HG02970 (cell line): ENCODE measurements around the gene ECE1.
"Not testable (repeated sequence)": the region's sequence is repeated elsewhere in the genome, so short reads cannot be mapped to it uniquely, and the experiment has no call there.

Experiments used
- ATAC-seq: cut with Tn5 transposase; IDR thresholded peaks from one replicate; pipeline ENCODE4 v1.9.1; 2021; ENCODE audit warnings: mild to moderate bottlenecking, moderate library complexity, moderate number of reproducible peaks; ENCODE audit not compliant: unreplicated experiment, low FRiP score

The ECE1 gene

DNA sequence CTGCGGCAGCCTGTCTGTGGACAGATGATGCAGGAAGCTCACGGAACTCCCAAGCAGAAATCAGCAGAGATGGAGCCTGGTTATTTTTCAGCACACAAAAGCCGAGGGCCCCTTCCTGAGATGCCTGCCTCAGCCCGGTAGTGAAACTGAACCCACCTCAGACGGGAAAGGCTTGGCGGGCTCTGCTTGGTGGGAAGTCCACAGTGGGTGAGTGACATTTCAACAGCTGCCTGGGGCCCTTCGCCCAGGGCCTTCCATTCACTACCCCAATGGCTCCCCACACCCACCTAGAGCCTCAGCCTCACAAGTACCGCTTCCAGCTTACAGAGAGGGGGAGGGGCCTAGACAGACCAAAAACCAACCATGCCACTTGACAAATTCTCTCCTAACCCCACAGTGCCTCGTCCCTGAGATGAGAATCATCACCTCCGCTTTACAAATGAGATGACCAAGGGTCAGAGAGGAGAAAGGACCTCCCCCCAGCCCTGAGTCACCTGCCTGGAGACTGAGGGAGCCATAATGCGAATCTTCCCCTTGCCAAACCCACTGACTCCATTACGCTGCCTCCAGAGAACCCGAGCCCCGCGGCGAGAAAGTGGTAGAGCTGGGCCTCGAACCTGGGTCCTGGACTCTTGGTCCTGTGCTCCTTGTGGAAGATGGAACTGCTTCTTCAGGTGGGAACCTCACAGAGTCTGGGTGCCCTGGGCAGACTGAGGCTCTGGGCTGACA is 3.4 kb upstream of the ECE1 start:
- peak; percentile 29 for ATAC-seq

DNA sequence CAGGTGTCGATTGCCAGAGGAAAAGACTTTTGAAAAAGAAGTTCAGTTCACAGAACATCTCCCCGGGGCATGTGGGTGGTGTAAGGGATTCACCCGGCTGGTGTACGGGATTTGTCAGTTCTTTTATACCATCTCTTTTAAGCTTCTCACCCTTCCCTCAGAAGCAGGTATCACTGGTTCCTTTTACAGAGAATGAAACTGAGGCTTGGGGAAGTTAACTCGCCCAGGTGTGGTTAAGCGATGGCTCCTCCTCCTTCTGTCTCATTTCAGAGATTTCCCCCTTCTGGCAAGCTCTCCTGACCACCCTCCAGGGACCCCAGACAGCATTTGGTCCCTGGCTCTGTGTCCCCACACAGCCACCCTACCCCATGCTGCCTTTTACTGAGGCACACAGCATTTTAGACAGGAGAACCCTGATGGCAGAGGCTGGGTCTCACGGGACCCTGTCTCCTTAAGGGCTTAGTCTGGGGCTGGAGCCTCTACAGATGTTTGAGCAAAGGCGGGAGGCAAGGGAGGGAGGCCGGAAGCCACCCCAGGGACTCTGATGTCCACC is 2.8 kb upstream of the ECE1 start:
- peak; percentile 22 for ATAC-seq

DNA sequence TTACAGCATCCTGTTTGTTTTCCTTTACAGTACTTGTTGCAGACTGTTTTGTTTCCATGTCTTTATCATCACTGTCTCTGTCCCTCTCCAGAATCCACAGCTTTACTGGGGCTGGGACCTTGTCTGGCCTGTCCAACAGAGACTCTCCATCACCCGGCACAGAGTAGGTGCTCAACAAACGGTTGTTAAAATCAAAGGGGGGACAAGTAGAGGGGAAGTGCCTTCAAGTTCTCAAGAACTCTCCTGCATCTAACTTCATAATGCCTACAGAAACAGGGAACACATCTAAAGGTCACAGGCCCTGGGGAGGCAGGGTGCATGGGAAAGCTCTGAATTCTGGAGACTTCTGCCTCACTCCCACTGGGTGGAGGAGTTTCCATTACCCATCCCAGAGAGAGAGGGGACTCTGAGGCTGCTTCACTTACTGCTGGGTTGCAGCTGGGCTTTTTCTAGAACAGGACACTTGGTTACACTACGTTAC is 2.3 kb upstream of the ECE1 start:
- ATAC-seq: peak; percentile 2

DNA sequence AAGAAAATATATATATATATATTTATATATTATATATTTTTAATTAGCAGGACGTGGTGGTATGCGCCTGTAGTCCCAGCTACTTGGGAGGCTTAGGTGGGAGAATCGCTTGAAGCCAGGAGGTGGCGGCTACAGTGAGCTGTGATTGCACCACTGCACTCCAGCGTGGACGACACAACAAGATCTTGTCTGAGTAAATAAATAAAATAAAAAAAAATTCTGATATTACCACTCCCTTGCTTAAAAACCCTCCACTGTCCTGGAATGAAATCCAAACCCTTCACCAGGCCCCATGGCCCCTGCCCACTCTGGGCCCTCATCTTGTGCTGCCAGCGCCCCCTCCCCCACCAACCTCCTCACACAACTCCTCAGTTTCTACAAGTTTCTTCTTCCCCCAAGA is 1.7 kb upstream of the ECE1 start:
- no peak for ATAC-seq

DNA sequence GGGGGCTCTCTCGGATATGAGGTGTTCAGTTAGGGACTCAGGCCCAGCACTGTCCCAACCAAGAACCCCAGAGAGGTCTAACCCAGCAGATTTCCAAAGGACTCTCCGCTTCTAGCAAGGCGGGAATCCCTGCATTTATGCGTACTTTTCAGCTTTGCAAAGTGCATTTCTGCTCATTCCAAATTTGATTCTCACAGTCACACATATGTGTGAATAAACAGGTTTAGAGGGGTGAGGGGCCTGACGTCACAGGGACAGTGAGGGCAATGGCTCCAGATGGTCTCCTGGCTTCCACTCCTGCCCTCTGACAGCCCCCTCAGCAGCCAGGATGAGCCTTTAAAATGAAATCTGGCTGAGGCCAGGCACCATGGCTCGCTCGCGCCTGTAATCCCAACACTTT is 921 bp upstream of the ECE1 start:
- no peak for ATAC-seq

DNA sequence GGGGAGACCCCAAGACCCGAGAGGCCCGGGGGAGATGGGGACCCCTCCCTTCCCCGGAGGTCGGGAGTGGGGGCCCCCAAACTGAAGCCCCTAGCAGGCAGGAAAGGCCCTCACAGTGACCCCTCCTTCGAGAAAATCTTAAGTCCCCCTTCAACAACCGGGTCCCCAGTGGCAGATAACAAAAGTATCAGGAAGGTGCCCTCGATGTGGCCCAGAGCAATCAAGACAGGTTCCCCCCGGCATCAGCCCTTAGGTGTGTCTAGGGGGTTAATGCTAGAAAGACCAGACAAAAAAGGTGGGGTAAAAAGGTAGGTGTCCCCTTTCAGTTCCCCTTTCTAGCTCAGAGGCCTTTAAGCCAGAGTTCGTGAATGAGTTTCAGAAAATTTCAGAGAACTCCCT is 282 bp upstream of the ECE1 start:
- no peak for ATAC-seq

DNA sequence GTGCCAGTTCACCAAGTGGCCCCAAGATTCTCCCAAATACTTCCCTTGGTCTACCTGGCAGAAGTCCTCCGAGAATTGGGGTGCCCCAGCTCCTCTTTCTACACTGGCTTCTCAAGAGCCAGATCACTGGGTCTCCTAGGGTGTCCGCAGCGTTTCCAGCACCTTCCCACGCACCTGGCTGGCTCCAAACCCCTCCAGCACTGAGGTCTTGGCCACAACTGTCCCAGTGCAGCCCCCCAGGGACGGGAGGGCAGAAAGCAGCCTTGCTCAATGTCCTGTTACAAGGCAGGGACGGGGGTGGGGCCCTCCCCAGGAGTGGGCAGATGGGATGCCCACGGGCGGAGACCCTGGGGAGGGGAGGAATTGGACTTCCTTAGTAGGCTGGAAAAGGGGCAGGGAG is 1.1 kb downstream of the ECE1 start:
- no peak for ATAC-seq

DNA sequence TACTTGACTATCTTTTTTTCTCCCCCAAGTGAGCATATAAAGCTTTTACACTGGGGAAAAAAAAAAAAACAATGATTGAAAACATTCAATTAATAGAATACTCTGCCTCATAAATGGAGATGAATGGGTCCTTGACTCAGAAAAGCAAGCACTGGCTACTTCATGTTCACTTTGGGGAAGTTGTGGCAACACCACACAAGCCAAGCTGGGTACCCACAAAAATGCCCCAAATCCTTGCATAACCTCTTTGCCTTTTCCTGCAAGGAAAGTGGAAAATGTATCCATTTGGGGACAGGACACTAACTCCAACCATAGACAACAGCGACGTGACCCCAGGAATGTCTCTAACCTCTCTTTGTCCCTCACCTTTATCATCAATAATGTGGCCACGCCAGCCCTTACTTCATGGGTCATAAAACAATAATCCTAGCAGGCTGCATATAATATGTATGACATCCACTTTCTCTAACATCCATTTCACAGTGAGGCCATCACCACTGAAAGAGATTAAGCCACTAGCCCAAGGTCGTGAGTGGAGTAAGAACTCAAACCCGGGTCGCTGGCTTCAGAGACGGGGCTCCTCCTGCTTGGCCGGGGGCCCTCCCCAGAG is 2.3 kb downstream of the ECE1 start:
- ATAC-seq: no peak

DNA sequence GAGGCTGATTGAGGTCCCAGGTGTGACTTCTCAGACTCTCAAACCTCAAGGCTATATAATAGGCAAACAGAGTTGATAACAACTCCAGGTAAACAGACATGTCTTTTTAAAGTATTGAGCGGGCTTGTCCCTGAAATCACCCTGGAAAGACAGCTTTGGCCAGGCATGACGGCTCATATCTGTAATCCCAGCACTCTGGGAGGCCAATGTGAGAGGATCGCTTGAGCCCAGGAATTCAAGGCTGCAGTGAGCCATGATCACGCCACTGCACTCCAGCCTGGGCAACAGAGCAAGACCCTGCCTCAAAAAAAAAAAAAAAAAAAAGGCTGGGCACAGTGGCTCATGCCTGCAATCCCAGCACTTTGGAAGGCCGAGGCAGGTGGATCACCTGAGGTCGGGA is 4.9 kb downstream of the ECE1 start:
- not testable (repeated sequence) for ATAC-seq

DNA sequence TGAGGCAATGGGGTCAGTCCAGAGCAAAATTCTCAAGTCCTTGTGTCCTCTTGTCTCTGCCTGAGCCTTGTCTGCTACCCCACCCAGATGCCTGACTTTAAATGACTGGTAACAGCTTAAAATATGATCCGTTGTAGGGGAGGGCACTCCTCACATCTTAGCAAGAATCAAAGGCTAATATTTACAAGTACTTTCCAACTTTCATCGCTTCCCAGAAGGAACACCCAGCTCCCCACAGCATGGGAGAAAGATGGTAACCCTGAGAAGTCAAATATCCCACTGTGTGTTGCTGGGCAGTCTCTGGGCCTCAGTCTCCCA is 5.2 kb downstream of the ECE1 start:
- ATAC-seq: no peak

DNA sequence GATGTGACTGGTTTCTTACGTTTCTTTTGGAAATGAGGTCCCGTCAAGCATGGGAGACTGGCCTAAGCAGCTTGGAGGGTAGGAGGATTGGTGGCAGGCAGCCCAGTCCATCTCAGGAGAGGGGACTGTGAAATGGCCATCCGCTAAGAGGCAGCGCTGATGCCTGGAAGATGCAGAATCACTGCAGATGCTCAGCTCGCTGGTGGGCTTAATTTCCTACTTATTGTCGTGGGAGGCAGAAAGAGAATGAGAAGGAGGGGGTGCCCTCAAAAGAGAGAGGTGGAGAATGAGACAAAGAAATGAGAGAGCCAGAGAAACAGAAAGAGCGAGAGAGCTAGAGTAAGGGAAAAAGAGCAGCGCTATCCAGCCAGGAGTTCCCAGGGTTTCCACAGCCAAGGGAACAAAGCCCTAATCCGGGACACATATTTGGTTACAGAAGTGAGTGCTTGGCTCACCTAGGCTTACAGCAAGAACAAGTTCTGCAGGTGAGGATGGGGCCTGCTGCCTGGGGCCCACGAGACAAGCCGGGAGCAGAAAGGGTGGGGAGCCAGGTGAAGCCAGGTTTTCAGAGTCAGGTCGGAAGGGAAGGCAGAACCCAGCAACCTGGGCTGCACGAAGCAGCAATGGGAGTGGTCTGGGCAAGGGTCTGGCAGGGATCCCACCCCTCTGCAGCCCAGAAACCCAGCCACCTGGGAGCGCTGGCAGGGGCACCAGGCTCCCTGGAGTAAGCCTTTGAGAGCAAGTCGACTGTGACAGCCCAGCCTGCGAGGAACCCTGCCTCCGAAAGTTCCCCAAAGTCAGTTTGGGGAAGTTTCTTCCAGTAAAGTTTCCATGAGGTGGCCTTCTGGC is 5.8 kb downstream of the ECE1 start:
- ATAC-seq: no peak

DNA sequence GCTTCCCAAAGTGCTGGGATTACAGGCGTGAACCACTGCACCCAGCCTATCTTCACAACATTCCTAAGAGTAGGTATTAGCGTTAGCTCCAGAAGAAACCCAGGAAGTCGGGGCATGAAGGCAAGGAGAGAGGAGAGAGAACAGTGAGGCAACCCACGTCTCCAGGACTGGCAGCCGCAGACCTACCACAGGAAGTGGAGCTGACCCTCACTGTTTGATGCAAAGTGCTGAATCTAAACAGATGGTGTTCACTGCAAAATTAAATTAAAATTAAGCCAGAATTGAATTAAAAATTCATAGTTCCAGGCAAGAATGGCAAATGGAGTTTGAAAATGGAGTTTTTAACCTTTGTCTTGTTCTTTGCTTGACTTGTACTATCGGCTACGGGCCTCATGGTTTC is 6.7 kb downstream of the ECE1 start:
- ATAC-seq: no peak

DNA sequence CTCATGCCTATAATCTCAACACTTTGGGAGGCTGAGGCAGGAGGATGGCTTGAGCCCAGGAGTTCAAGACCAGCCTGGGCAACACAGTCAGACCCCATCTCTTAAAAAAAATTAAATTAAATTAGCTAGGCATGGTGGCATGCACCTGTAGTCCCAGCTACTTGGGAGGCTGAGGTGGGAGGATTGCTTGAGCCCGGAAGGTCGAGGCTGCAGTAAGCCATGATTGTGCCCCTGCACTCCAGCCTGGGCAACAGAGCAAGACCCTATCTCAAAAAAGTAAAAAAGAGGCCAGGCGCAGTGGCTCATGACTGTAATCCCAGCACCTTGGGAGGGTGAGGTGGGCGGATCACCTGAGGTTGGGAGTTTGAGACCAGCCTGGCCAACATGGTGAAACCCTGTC is 8.2 kb downstream of the ECE1 start:
- ATAC-seq: not testable (repeated sequence)

DNA sequence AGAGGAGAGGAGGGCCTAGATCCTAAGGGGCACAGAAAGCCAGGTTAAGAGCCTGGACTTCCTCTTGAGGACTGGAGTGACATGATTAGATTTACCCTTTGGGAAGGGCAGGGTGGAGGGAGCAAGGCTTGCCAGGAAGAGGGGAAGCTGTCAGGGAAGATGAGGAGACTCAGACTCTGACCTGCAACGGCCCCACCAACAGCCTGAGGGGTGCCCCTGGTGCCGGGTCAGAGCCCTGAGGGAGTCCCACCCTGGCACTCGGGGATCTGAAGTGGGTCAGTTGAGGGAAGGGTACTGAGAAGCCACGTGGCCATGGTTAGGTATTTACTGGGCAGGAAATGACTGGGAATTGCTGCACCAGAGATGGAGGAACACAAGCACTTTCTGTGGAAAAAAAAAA is 9.8 kb downstream of the ECE1 start:
- no peak for ATAC-seq

DNA sequence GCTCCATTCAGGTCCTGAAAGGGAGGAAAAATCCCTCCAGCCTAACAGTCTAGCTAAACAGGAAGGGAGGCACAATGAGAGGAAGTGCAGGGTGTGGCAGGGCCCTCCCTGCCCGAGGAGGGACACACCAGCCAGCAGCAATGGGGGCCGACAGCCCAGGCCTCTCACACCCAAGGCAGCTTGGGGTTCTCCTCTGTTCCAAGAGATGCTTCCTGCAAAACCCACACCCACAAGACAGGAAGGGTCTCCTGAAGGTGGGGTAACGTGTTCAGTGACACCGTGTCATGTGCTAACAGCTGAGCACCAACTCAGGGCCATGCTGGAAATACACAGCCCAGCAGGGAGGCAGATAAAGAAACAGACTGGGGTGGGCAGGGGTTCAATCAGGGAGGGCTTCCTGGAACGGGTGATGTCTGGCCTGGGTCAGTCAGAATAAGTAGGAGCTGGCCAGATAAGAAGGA is 10.2 kb downstream of the ECE1 start:
- ATAC-seq: no peak

DNA sequence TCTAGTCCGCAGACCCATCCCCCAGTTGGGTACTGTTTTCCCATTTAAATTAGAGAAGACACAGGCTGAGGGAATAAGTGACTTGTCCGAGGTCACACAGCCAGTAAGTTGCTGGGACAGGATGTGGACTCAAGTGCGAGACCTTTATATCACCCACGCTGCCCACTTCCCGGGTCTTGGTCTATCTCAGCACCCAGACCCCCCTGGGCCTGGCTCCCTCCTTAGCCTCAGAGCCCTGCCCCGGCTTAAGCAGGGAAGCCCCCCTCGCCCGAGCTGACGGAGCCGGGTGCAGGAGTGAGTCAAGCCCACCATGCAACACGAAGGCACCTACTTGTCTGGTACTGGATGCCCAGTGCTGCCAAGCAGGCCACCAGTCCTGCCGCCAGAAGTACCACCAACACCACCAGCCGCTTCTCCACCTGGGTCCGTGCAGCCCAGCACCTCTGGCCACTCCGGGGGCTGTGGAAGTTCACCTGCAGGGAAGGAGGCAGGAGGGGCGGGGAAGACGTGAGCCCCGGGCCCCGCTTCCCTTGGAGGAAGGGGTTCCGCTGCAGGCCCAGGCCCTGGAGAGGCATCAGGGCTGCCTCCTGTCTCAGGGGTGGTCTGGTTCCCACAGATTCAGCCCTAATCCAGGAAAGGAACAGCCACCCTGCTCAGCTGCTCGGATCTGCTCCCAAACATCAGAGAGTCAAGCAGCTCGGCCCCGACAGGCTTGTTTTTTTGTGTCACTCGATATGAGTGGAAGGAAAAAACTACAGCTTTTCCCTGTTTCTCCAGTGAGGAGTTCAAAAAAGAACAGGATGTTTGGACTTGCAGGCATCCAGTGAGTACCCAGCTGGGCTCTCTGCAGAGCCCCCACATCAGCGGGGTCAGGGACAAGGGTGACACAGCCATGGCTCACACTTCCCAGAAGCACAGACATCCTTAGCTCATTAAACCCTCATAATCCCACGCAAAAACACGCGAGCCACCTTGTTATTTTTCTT is 11.1 kb downstream of the ECE1 start:
- no peak for ATAC-seq

DNA sequence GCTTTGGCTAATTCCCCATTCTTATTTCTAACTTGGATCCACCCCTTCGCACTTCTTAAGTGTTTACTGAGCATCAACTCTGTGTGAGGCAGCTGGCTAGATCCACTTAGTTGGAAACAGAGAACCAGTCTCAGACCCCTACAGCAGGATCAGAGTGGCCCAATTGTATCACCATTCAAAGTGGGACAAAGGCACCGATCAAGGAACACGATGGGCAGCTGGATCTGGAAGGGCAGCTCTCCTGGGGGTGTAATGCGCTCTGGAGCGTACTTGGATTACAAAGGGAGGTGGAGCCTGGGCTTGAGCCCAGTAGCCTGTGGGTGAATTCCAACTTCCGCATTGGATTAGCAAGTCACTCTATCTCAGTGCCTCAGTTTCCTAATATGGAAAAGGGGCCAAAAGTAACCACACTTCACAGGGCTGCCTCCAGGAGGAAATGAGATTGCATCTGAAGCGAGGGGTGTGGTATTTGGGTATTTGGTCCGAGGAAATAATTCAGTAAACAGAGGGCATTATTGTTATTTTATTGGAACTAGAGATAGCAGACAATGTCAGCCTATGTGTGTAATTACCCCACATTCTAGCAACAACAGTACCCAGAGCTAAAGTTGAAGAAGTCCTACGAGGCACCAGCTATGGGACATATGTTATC is 11.9 kb downstream of the ECE1 start:
- ATAC-seq: no peak

DNA sequence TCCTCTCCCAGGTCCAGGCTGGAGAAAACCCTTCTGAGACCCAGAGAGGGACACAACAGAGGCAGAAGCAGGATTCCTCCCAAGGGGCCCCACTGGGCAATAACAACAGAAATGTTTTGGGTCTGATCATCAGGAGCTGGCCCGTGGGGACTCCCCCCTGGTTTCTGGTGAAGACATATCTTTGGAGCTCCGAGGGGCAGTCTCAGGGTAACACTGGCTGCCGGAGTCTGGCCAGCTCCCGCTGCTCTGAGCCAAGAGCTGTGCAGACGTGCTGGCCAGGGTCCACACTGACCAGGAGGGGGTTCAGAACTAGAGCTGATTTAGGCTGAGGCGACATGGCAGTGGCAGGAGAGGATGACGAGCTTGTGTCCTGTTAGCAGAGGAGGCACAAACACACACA is 13.1 kb downstream of the ECE1 start:
- ATAC-seq: no peak

DNA sequence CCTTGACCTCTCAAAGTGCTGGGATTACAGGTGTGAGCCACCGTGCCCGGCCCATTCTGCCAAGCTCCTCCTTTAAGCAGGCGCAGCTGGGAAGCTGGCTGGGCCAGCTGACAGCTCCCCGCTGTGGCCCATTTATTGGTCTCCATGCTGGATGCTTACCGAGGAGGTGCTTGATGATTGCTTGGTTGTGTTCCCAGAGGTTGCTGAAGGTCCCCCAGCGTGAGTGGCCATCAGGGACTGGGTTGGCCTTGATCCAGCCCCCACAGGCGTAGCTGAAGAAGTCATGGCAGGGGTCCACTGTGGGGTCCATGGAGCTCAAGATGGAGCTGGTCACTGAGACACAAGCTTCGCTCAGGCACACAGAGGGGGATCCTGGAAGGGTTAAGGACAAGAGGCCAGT is 17.7 kb downstream of the ECE1 start:
- ATAC-seq: no peak

DNA sequence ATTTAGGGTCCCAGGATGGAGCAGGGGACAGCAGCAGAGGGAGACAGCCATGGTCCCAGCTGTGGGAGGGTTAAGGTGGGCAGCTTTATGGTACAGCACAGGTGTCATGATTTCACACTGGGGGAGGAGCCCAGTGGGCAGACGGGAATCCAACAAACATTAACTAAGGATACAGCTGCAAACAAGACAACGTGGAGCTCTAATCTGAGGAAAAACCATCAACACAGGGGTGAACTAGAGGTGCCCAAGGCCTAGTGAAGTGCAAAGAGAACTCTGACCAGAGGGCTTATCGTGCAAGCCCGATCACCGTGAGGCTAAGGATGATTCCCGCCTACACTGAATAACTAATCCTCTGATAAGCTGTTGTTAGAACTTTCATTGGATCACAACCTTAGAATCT is 18.7 kb downstream of the ECE1 start:
- no peak for ATAC-seq
